ENCODE measurements around the gene ARF4. TPM values are rescaled to one million over a fixed set of nuclear protein-coding genes. Genes with fewer than 3 reads are reported as not detected.
A peak's percentile ranks its signal among the peaks of the same experiment; 100 is the strongest.
"Not testable (repeated sequence)": the region's sequence is repeated elsewhere in the genome, so short reads cannot be mapped to it uniquely, and the experiment has no call there.

Gene ARF4
- 100 to 1,000 TPM; 148 TPM for total RNA-seq
- 100 to 1,000 TPM; 174 to 211 TPM for polyA plus RNA-seq
- long read RNA-seq, donor 1, transcript ARF4-201 (6 exons, 1,660 nt) = major isoform, 279 of 301 reads
- long read RNA-seq, donor 1, partial matches to known transcripts = 6 of 301 reads
- long read RNA-seq, donor 1, other reads (novel, unspliced or antisense) = 15 of 301 reads
- long read RNA-seq, donor 2, transcript ARF4-201 (6 exons, 1,660 nt) = major isoform, 41 of 49 reads
- long read RNA-seq, donor 2, partial matches to known transcripts = 1 of 49 reads
- long read RNA-seq, donor 2, other reads (novel, unspliced or antisense) = 7 of 49 reads

DNA sequence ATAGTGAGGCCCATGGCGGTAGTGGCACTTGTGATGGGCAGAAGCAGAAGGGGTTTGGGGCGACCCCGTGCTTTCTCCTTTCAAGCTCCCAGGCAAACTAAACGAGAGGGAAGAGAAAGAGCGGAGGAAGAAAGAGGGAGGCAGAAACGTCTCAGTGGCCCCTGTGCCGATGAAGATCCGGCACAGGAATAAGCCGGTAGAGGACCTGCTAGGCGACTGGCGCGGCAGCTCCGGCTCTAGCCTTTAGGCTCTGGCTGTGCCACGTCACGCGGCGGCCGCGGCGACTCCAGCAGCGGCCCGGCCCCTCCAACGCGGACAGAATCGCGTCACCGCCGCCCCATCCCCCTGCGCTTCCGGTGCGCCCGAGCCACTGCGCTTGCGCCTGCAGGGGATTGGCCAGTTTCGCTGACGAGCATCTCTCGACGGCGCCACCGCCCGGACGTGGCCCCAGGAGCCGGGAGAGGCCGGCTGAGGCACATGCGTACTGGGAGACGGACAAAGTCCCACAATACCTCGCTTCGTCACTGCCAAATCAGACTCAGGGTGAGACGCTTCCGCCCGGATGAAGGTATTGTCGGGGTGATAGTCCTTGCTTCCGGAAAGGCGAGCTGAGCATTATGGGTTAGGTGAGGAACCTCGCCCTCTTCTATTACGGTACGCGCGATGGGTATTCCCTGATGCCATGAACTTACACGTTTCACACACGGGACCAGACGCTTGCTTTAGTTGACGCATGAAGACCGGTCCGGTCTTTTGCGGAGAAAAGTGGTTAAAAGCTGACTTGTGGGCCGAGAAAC is at the start of gene ARF4:
Gene ARF4, minus strand, starts transcription at position 218 of the 797 bp plus-strand sequence. Its CDS starts 204 bp downstream, at position 14.
- no peaks in the 10 kb centered on the region for H3K9me3 ChIP-seq (ENCODE audit: control insufficient read depth, low read length)
- H3K27me3 ChIP-seq (ENCODE audit: control insufficient read depth in 1 of 2, insufficient read depth in 2 of 2, low read length in 1 of 2) = no peaks in the 10 kb centered on the region
- peak; percentile 99 for ATAC-seq (ENCODE audit: low FRiP score)
- DNase-seq = peak; percentile 100
- no peaks in the 10 kb centered on the region for H3K36me3 ChIP-seq (ENCODE audit: control insufficient read depth in 1 of 2, insufficient read depth in 2 of 2, low read length in 1 of 2)
- 0% methylated on average over 55 to 67 of the region's 67 CpGs for WGBS, 2 donors
- peak within 1 kb of the TSS; percentile 85 to 97 for H3K27ac ChIP-seq (ENCODE audit: low read depth in 1 of 2, low read length in 2 of 2)
- intact Hi-C loops (cut with DNase I) = loop anchor here in 1 of 2 donors (2.0 to 5.0 kb wide), 3 partner anchors 41 to 159 kb away; partner anchors contain the start of genes DENND6A, PDE12 and SLMAP
- H3K4me3 ChIP-seq (ENCODE audit: low read length in 2 of 2) = peak within 1 kb of the TSS; percentile 87 to 95
- H3K4me1 ChIP-seq (ENCODE audit: control insufficient read depth in 1 of 2, insufficient read depth in 2 of 2, low read length in 2 of 2) = peaks cover 0 to 3% of the 10 kb centered on the region in 2 donors

DNA sequence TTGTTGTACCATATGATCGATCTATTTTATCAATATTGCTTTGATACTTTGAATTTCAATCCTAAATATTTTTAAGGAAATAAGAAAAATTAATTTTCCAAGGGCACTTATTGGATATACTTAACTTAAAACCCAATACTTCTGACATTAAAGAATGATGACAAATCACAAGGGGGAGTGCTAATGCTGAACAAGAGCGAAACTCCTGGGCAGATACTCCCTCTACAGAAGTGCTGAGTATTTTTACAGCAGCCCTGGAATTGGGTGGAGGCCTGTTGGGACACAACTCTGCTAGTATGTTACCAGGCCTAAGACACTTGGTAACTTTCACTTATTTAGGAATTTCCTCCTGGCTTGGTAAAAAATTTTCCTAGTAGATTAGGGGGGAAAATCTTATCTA is 49.6 kb upstream of the ARF4 start:
- no peak for ATAC-seq (ENCODE audit: low FRiP score)
- H3K4me3 ChIP-seq (ENCODE audit: low read length in 2 of 2) = no peak overlapping the region
- WGBS, 2 donors = 77 to 84% methylated on average over 2 of the region's 2 CpGs
- H3K27me3 ChIP-seq (ENCODE audit: control insufficient read depth in 1 of 2, insufficient read depth in 2 of 2, low read length in 1 of 2) = no peaks in the 10 kb centered on the region
- no peaks in the 10 kb centered on the region for H3K4me1 ChIP-seq (ENCODE audit: control insufficient read depth in 1 of 2, insufficient read depth in 2 of 2, low read length in 2 of 2)
- H3K36me3 ChIP-seq (ENCODE audit: control insufficient read depth in 1 of 2, insufficient read depth in 2 of 2, low read length in 1 of 2) = peaks cover 0 to 4% of the 10 kb centered on the region in 2 donors
- no peak overlapping the region for H3K27ac ChIP-seq (ENCODE audit: low read depth in 1 of 2, low read length in 2 of 2)
- intact Hi-C loops (cut with DNase I) = no loop called here
- H3K9me3 ChIP-seq (ENCODE audit: control insufficient read depth, low read length) = no peaks in the 10 kb centered on the region
- no peak for DNase-seq

DNA sequence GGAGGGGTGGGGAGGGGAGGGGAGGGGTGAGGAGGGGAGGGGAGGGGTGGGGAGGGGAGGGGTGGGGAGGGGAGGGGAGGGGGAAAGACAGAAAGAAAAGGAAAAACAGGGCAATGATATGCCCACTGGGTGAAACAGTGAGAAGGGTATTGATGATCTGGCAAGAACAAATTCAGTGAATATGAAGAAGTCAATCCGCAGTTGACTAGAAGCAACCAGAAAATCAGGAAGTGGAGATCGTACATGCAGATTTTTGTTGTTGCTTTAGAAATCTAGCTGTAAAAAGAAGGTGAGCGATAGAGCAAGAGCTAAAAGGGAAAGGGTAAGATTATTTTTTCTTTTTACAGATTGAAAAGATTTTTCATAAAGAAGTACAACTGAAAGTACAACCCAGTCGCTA is 47.6 kb upstream of the ARF4 start:
- Histone ChIP-seq H3K27me3 (ENCODE audit: control insufficient read depth in 1 of 2, insufficient read depth in 2 of 2, low read length in 1 of 2) (no peaks in the 10 kb centered on the region), H3K36me3 (ENCODE audit: control insufficient read depth in 1 of 2, insufficient read depth in 2 of 2, low read length in 1 of 2) (peaks cover 0 to 4% of the 10 kb centered on the region in 2 donors), H3K4me3 (ENCODE audit: low read length in 2 of 2) (no peak overlapping the region), H3K9me3 (ENCODE audit: control insufficient read depth, low read length) (no peaks in the 10 kb centered on the region), H3K27ac (ENCODE audit: low read depth in 1 of 2, low read length in 2 of 2) (no peak overlapping the region), H3K4me1 (ENCODE audit: control insufficient read depth in 1 of 2, insufficient read depth in 2 of 2, low read length in 2 of 2) (no peaks in the 10 kb centered on the region)
- DNase-seq = no peak
- no peak for ATAC-seq (ENCODE audit: low FRiP score)
- WGBS, 2 donors = 90 to 91% methylated on average over 4 of the region's 4 CpGs
- intact Hi-C loops (cut with DNase I) = no loop called here

DNA sequence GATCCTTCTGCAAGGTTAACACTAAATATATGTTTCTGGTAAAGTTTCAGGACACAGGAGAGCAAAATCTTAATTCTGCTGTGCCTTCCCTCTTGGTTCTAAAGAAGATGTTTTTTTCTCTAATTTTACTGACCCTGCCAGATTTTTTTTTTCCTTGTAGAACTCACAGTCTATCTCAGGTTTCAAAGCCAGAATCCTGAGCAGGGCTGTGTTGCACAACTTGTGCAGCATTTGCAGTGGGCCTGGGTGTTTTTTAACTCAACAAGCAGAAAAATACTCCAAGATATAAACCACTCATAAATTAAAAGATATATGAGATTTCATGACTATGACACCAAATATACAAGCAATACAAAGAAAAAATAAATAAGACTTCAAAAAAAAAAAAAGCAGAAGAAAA is 40.2 kb upstream of the ARF4 start:
- H3K9me3 ChIP-seq (ENCODE audit: control insufficient read depth, low read length) = no peaks in the 10 kb centered on the region
- intact Hi-C loops (cut with DNase I) = no loop called here
- ATAC-seq (ENCODE audit: low FRiP score) (no peak), DNase-seq (no peak)
- H3K27me3 ChIP-seq (ENCODE audit: control insufficient read depth in 1 of 2, insufficient read depth in 2 of 2, low read length in 1 of 2) = no peaks in the 10 kb centered on the region
- H3K4me1 ChIP-seq (ENCODE audit: control insufficient read depth in 1 of 2, insufficient read depth in 2 of 2, low read length in 2 of 2) = no peaks in the 10 kb centered on the region
- H3K4me3 ChIP-seq (ENCODE audit: low read length in 2 of 2) = no peak overlapping the region
- H3K27ac ChIP-seq (ENCODE audit: low read depth in 1 of 2, low read length in 2 of 2) = no peak overlapping the region
- H3K36me3 ChIP-seq (ENCODE audit: control insufficient read depth in 1 of 2, insufficient read depth in 2 of 2, low read length in 1 of 2) = peaks cover 3 to 7% of the 10 kb centered on the region in 2 donors

DNA sequence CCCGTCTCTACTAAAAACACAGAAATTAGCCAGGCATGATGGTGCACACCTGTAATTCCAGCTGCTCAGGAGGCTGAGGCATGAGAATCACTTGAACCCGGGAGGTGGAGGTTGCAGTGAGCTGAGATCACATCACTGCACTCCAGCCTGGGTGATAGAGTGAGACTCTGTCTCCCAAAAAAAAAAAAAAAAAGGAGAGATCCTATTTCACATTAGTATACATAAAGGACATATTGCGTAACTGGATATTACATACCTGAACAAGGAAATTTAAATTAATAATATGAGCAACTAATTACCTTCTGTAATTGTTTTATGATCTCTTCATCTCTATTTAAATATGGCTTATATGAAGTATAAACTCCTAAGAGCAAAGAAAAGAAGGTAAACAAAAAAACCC is 37.1 kb upstream of the ARF4 start:
- DNase-seq; H3K27me3 ChIP-seq (ENCODE audit: control insufficient read depth in 1 of 2, insufficient read depth in 2 of 2, low read length in 1 of 2); ATAC-seq (ENCODE audit: low FRiP score); H3K36me3 ChIP-seq (ENCODE audit: control insufficient read depth in 1 of 2, insufficient read depth in 2 of 2, low read length in 1 of 2); H3K9me3 ChIP-seq (ENCODE audit: control insufficient read depth, low read length); intact Hi-C loops (cut with DNase I); H3K27ac ChIP-seq (ENCODE audit: low read depth in 1 of 2, low read length in 2 of 2); H3K4me1 ChIP-seq (ENCODE audit: control insufficient read depth in 1 of 2, insufficient read depth in 2 of 2, low read length in 2 of 2); H3K4me3 ChIP-seq (ENCODE audit: low read length in 2 of 2): not testable (repeated sequence)
- 94 to 95% methylated on average over 3 of the region's 3 CpGs for WGBS, 2 donors

DNA sequence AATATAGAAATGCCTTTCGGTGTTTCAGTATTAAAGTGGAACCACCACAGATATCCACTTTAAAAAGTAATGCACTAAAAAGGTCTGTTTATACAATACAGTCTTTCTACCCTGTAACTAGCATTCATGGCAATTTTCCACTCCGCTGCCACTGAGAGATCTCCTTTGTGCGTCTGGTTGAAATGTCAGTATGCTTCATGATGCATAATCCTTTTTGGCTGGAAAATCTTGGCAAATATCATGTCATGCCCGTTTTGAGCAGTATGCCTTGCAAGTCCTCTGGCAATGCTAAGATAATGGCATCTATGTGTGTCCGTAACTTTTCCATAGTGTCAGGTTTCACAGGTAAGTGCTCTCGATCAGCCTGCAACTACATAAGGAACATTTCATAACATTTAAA is 30.8 kb upstream of the ARF4 start:
- H3K4me3 ChIP-seq (ENCODE audit: low read length in 2 of 2) = no peak overlapping the region
- H3K9me3 ChIP-seq (ENCODE audit: control insufficient read depth, low read length) = no peaks in the 10 kb centered on the region
- DNase-seq (no peak), ATAC-seq (ENCODE audit: low FRiP score) (no peak)
- intact Hi-C loops (cut with DNase I) = no loop called here
- no peak overlapping the region for H3K27ac ChIP-seq (ENCODE audit: low read depth in 1 of 2, low read length in 2 of 2)
- H3K36me3 ChIP-seq (ENCODE audit: control insufficient read depth in 1 of 2, insufficient read depth in 2 of 2, low read length in 1 of 2) = peaks cover 7% of the 10 kb centered on the region in 2 donors
- no peaks in the 10 kb centered on the region for H3K4me1 ChIP-seq (ENCODE audit: control insufficient read depth in 1 of 2, insufficient read depth in 2 of 2, low read length in 2 of 2)
- 73 to 75% methylated on average over 6 of the region's 6 CpGs for WGBS, 2 donors
- no peaks in the 10 kb centered on the region for H3K27me3 ChIP-seq (ENCODE audit: control insufficient read depth in 1 of 2, insufficient read depth in 2 of 2, low read length in 1 of 2)

DNA sequence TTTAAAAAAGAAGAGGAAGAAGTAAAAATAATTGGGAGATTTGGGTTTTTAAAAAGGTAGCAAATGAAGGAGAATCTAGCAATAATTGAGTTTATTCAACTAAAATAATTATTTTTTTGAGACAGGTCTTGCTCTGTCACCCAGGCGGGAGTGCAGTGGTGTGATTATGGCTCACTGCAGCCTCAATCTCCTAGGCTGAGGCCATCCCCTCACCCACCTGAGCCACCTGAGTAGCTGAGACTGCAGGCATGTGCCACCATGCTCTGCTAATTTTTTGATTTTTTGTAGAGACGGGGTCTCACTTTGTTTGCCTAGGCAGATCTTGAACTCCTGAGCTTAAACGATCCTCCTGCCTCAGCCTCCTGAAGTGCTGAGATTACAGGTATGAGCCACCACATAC is 27.7 kb upstream of the ARF4 start:
- ATAC-seq (ENCODE audit: low FRiP score) = no peak
- 89 to 93% methylated on average over 3 of the region's 3 CpGs for WGBS, 2 donors
- no peak overlapping the region for H3K4me3 ChIP-seq (ENCODE audit: low read length in 2 of 2)
- intact Hi-C loops (cut with DNase I) = no loop called here
- peaks cover 6 to 7% of the 10 kb centered on the region in 2 donors for H3K36me3 ChIP-seq (ENCODE audit: control insufficient read depth in 1 of 2, insufficient read depth in 2 of 2, low read length in 1 of 2)
- no peak overlapping the region for H3K27ac ChIP-seq (ENCODE audit: low read depth in 1 of 2, low read length in 2 of 2)
- H3K4me1 ChIP-seq (ENCODE audit: control insufficient read depth in 1 of 2, insufficient read depth in 2 of 2, low read length in 2 of 2) = no peaks in the 10 kb centered on the region
- no peak for DNase-seq
- H3K9me3 ChIP-seq (ENCODE audit: control insufficient read depth, low read length) = no peaks in the 10 kb centered on the region
- H3K27me3 ChIP-seq (ENCODE audit: control insufficient read depth in 1 of 2, insufficient read depth in 2 of 2, low read length in 1 of 2) = no peaks in the 10 kb centered on the region

DNA sequence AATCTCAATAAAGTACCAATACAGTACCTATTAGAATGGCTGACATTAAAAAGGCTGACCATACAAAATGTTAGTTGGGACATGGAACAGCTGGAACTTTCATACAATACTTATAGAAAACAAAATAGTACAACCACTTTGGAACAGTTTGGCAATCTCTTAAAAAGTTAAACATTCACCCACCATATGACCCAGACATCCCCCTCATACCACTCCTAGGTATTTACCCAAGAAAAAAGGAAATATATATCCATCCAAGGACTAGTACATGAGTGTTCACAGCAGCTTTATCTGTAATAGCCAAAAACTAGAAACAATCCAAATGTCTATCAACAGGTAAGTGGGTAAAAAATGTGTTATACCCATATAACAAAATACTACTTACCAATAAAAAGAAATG is 25.2 kb upstream of the ARF4 start:
- ATAC-seq (ENCODE audit: low FRiP score) (no peak), DNase-seq (no peak)
- Histone ChIP-seq H3K27me3 (ENCODE audit: control insufficient read depth in 1 of 2, insufficient read depth in 2 of 2, low read length in 1 of 2) (no peaks in the 10 kb centered on the region), H3K36me3 (ENCODE audit: control insufficient read depth in 1 of 2, insufficient read depth in 2 of 2, low read length in 1 of 2) (peaks cover 2 to 7% of the 10 kb centered on the region in 2 donors), H3K4me1 (ENCODE audit: control insufficient read depth in 1 of 2, insufficient read depth in 2 of 2, low read length in 2 of 2) (no peaks in the 10 kb centered on the region), H3K4me3 (ENCODE audit: low read length in 2 of 2) (no peak overlapping the region), H3K9me3 (ENCODE audit: control insufficient read depth, low read length) (no peaks in the 10 kb centered on the region), H3K27ac (ENCODE audit: low read depth in 1 of 2, low read length in 2 of 2) (no peak overlapping the region)
- intact Hi-C loops (cut with DNase I) = no loop called here

DNA sequence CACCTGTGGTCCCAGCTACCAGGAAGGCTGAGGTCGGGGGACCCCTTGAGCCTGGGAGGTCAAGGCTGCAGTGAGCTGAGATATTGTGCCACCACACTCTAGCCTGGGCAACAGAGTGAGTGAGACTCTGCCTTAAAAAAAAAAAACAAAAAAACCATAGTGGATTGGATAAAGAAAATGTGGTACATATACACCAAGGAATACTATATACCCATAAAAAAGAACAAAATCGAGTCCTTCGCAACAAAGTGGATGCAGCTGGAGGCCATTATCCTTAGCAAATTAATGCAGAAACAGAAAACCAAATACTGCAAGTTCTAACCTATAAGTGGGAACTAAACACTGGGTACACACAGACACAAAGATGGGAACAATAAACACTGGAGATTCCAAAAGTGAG is 20.6 kb upstream of the ARF4 start:
- Histone ChIP-seq H3K27ac (ENCODE audit: low read depth in 1 of 2, low read length in 2 of 2) (no peak overlapping the region), H3K9me3 (ENCODE audit: control insufficient read depth, low read length) (no peaks in the 10 kb centered on the region), H3K27me3 (ENCODE audit: control insufficient read depth in 1 of 2, insufficient read depth in 2 of 2, low read length in 1 of 2) (no peaks in the 10 kb centered on the region), H3K4me3 (ENCODE audit: low read length in 2 of 2) (no peak overlapping the region), H3K36me3 (ENCODE audit: control insufficient read depth in 1 of 2, insufficient read depth in 2 of 2, low read length in 1 of 2) (no peaks in the 10 kb centered on the region), H3K4me1 (ENCODE audit: control insufficient read depth in 1 of 2, insufficient read depth in 2 of 2, low read length in 2 of 2) (no peaks in the 10 kb centered on the region)
- WGBS, 2 donors = 99% methylated on average over 3 of the region's 3 CpGs
- ATAC-seq (ENCODE audit: low FRiP score) (no peak), DNase-seq (no peak)
- intact Hi-C loops (cut with DNase I) = no loop called here

Measured in aorta (tissue), 5 donors.